A549 (cell line): Measurements from ENCODE around the gene RPH3AL.

Experiments
- BCL3 ChIP-seq: fragments of >200 bp; sonication (Bioruptor Twin); formaldehyde crosslinking; IDR thresholded peaks from 3 replicates; pipeline ENCODE4 v1.6.1; 2016
- CHD2 ChIP-seq: fragments of 150-350 bp; IDR thresholded peaks from 2 replicates; pipeline ENCODE4 v1.6.1; 2014; ENCODE audit warnings: low read length; ENCODE audit not compliant: partially characterized antibody
- CTCF ChIP-seq: fragments of >200 bp; sonication (Bioruptor Twin); formaldehyde crosslinking; IDR thresholded peaks from 3 replicates; pipeline ENCODE4 v1.5.1; 2016
- FOSB ChIP-seq: fragments of 250-450 bp; sonication (Bioruptor Pico); IDR thresholded peaks from 2 replicates; pipeline ENCODE4 v1.5.0; 2020; ENCODE audit warnings: mild to moderate bottlenecking, moderate library complexity
- JUN ChIP-seq, 2 experiments: fragments of >200 bp; sonication (Bioruptor Twin); formaldehyde crosslinking; IDR thresholded peaks; 2 replicates in 1 of 2; 3 replicates in 1 of 2; pipeline ENCODE4 v1.6.1; 2016 to 2017
- POLR2A ChIP-seq: IDR thresholded peaks from 2 replicates; pipeline ENCODE4 v1.6.1; 2012; ENCODE audit warnings: mild to moderate bottlenecking, low read length
- RCOR1 ChIP-seq: fragments of 150-350 bp; IDR thresholded peaks from 2 replicates; pipeline ENCODE4 v1.6.1; 2014; ENCODE audit warnings: antibody characterized with exemption, low read length, low read depth
- REST ChIP-seq: fragments of 200-600 bp; sonication (generic); IDR thresholded peaks from 2 replicates; pipeline ENCODE4 v1.6.1; 2016; ENCODE audit warnings: antibody characterized with exemption, mild to moderate bottlenecking, moderate library complexity
- RNF2 ChIP-seq: fragments of 200-600 bp; sonication (generic); IDR thresholded peaks from 2 replicates; pipeline ENCODE4 v1.6.1; 2016; ENCODE audit warnings: low read depth, mild to moderate bottlenecking, antibody characterized with exemption, moderate library complexity, borderline replicate concordance

- no peak for TF ChIP-seq REST
- TF ChIP-seq CTCF = no peak
- no peak for TF ChIP-seq POLR2A
- no peak for TF ChIP-seq BCL3
- no peak for TF ChIP-seq RCOR1
- no peak for TF ChIP-seq CHD2
- TF ChIP-seq JUN (IDR thresholded peaks at IDR 0.05) = no peak
- no peak for TF ChIP-seq RNF2
- no peak for TF ChIP-seq FOSB (CRISPR knock-in tag)
These were observed 150.1 kb downstream of the RPH3AL start for GRCh38 chr17:202501-202951.
